H9 (cell line): ENCODE measurements around the gene TAF8. TPM values are rescaled to one million over a fixed set of nuclear protein-coding genes. Genes with fewer than 3 reads are reported as not detected.

Source experiments
- DNase-seq: peaks from one replicate; pipeline ENCODE4 v3.0.0-alpha.2; 2017
- H2AFZ ChIP-seq: one replicate; pipeline ENCODE4 v1.6.1; 2013; ENCODE audit warnings: mild to moderate bottlenecking, low read length, control low read depth, moderate library complexity
- H2AK5ac ChIP-seq: 2 replicates; pipeline ENCODE4 v1.6.1; 2013; ENCODE audit warnings: low read length, control low read depth, mixed read lengths; ENCODE audit not compliant: insufficient read length
- H2BK120ac ChIP-seq: one replicate; pipeline ENCODE4 v1.6.1; 2013; ENCODE audit warnings: low read depth, mild to moderate bottlenecking, low read length, control low read depth, inconsistent platforms; ENCODE audit not compliant: poor library complexity, severe bottlenecking
- H2BK12ac ChIP-seq: 2 replicates; pipeline ENCODE4 v1.6.1; 2013; ENCODE audit warnings: low read length, control low read depth, mixed read lengths, low read depth; ENCODE audit not compliant: insufficient read length
- H2BK15ac ChIP-seq: 2 replicates; pipeline ENCODE4 v1.6.1; 2013; ENCODE audit warnings: low read depth, low read length, control low read depth
- H2BK20ac ChIP-seq: one replicate; pipeline ENCODE4 v1.6.1; 2013; ENCODE audit warnings: low read depth, mild to moderate bottlenecking, low read length, control low read depth, inconsistent platforms; ENCODE audit not compliant: poor library complexity, severe bottlenecking
- H2BK5ac ChIP-seq: 2 replicates; pipeline ENCODE4 v1.6.1; 2013; ENCODE audit warnings: low read length, control low read depth, mixed read lengths; ENCODE audit not compliant: insufficient read length
- H3K14ac ChIP-seq: 2 replicates; pipeline ENCODE4 v1.6.1; 2013; ENCODE audit warnings: low read length, control low read depth; ENCODE audit not compliant: insufficient read depth
- H3K18ac ChIP-seq: 2 replicates; pipeline ENCODE4 v1.6.1; 2013; ENCODE audit warnings: low read depth, mild to moderate bottlenecking, mixed read lengths, low read length, control low read depth; ENCODE audit not compliant: insufficient read length
- H3K23ac ChIP-seq: 2 replicates; pipeline ENCODE4 v1.6.1; 2013; ENCODE audit warnings: low read length, control low read depth, mixed read lengths, low read depth; ENCODE audit not compliant: insufficient read length
- H3K23me2 ChIP-seq: 2 replicates; pipeline ENCODE4 v1.6.1; 2013; ENCODE audit warnings: low read depth, mild to moderate bottlenecking, mixed read lengths, low read length, control low read depth; ENCODE audit not compliant: insufficient read length, poor library complexity, severe bottlenecking
- H3K27ac ChIP-seq: 2 replicates; pipeline ENCODE4 v1.5.1; 2013; ENCODE audit warnings: low read length, control low read depth, mixed read lengths, low read depth; ENCODE audit not compliant: insufficient read length
- H3K27me3 ChIP-seq: 2 replicates; pipeline ENCODE4 v1.6.1; 2013; ENCODE audit warnings: low read length, control low read depth, inconsistent platforms; ENCODE audit not compliant: insufficient read depth
- H3K4ac ChIP-seq: 2 replicates; pipeline ENCODE4 v1.6.1; 2013; ENCODE audit warnings: low read depth, mild to moderate bottlenecking, control low read depth, inconsistent platforms, low read length, moderate library complexity
- H3K4me1 ChIP-seq: 2 replicates; pipeline ENCODE4 v1.6.1; 2013; ENCODE audit warnings: low read length, control low read depth, inconsistent platforms; ENCODE audit not compliant: insufficient read depth
- H3K4me2 ChIP-seq: 2 replicates; pipeline ENCODE4 v1.6.1; 2013; ENCODE audit warnings: low read length, control low read depth, mixed read lengths; ENCODE audit not compliant: insufficient read length, insufficient read depth
- H3K56ac ChIP-seq: 2 replicates; pipeline ENCODE4 v1.6.1; 2013; ENCODE audit warnings: low read depth, mild to moderate bottlenecking, mixed read lengths, low read length, control low read depth; ENCODE audit not compliant: insufficient read length
- H3K79me1 ChIP-seq: 2 replicates; pipeline ENCODE4 v1.6.1; 2013; ENCODE audit warnings: low read depth, mild to moderate bottlenecking, moderate library complexity, low read length, control low read depth, inconsistent platforms; ENCODE audit not compliant: insufficient read depth, poor library complexity, severe bottlenecking
- H3K79me2 ChIP-seq: 2 replicates; pipeline ENCODE4 v1.6.1; 2013; ENCODE audit warnings: low read length, control low read depth, inconsistent platforms; ENCODE audit not compliant: insufficient read depth
- H3K9ac ChIP-seq: 2 replicates; pipeline ENCODE4 v1.6.1; 2013; ENCODE audit warnings: low read length, control low read depth, mixed read lengths; ENCODE audit not compliant: insufficient read length; ENCODE audit errors: extremely low read depth
- H3K9me3 ChIP-seq: one replicate; pipeline ENCODE4 v1.6.1; 2013; ENCODE audit warnings: low read depth, low read length, inconsistent platforms; ENCODE audit not compliant: control insufficient read depth
- H3T11ph ChIP-seq: one replicate; pipeline ENCODE4 v1.6.1; 2013; ENCODE audit warnings: mild to moderate bottlenecking, low read length, control low read depth, inconsistent platforms
- H4K20me1 ChIP-seq: one replicate; pipeline ENCODE4 v1.6.1; 2013; ENCODE audit not compliant: control insufficient read depth, insufficient read length, insufficient read depth
- H4K5ac ChIP-seq: 2 replicates; pipeline ENCODE4 v1.6.1; 2013; ENCODE audit warnings: low read depth, mild to moderate bottlenecking, mixed read lengths, low read length, control low read depth; ENCODE audit not compliant: insufficient read length
- H4K8ac ChIP-seq: replicated peaks from 2 replicates; pipeline ENCODE4 v1.6.1; 2013; ENCODE audit warnings: low read length, control low read depth, mixed read lengths, low read depth; ENCODE audit not compliant: insufficient read length
- H4K91ac ChIP-seq: 2 replicates; pipeline ENCODE4 v1.6.1; 2013; ENCODE audit warnings: low read depth, mild to moderate bottlenecking, moderate library complexity, mixed read lengths, low read length, control low read depth; ENCODE audit not compliant: insufficient read length
- H3K27ac Mint-ChIP-seq, 3 experiments: 2 replicates in 2 of 3; 3 replicates in 1 of 3; pipeline ENCODE4 v1.8.0; 2020 to 2021; ENCODE audit warnings: mixed read lengths in 3 of 3, mild to moderate bottlenecking in 1 of 3, moderate library complexity in 1 of 3
- H3K27me3 Mint-ChIP-seq: 2 replicates; pipeline ENCODE4 v1.8.0; 2021; ENCODE audit warnings: low read depth, mild to moderate bottlenecking, moderate library complexity, mixed read lengths
- H3K36me3 Mint-ChIP-seq, 3 experiments: 2 replicates in 2 of 3; 3 replicates in 1 of 3; pipeline ENCODE4 v1.8.0; 2020 to 2021; ENCODE audit warnings: low read depth in 3 of 3, mixed read lengths in 3 of 3; ENCODE audit not compliant: insufficient read depth in 1 of 3
- H3K4me1 Mint-ChIP-seq, 2 experiments: 2 replicates each; pipeline ENCODE4 v1.8.0; 2020; ENCODE audit warnings: mixed read lengths in 2 of 2
- H3K4me3 Mint-ChIP-seq, 2 experiments: 2 replicates in 1 of 2; 3 replicates in 1 of 2; pipeline ENCODE4 v1.8.0; 2020 to 2021; ENCODE audit warnings: mild to moderate bottlenecking in 2 of 2, mixed read lengths in 2 of 2, moderate library complexity in 1 of 2
- H3K9me3 Mint-ChIP-seq, 2 experiments: 2 replicates in 1 of 2; 3 replicates in 1 of 2; pipeline ENCODE4 v1.8.0; 2020; ENCODE audit warnings: mild to moderate bottlenecking in 2 of 2, mixed read lengths in 2 of 2, moderate library complexity in 1 of 2
- CTCF ChIP-seq: fragments of 200-600 bp; sonication (generic); conservative IDR thresholded peaks from 3 replicates; pipeline ENCODE4 v1.8.0; 2021; ENCODE audit warnings: antibody characterized with exemption, mild to moderate bottlenecking
- WGBS: extraction: QIAGEN DNeasy Blood & Tissue Kit; methylation state at CpG from one replicate; pipeline ENCODE4 v1.1.7; 2013; ENCODE audit warnings: missing lambda C conversion rate, low lambda C conversion rate, mixed read lengths; ENCODE audit not compliant: insufficient read length; ENCODE audit errors: extremely low coverage; 5-methylcytosine and 5-hydroxymethylcytosine counted together
- total RNA-seq: library from RNA; stranded (reverse); gene quantifications from 2 replicates; pipeline ENCODE4 v1.2.1, GENCODE V29; 2021

Gene TAF8
- total RNA-seq, 1 experiment from 2014 or later: 30.4 TPM

GRCh38 chr6:42075159-42075838, 25.0 kb downstream of the TAF8 start:
- Mint-ChIP-seq H3K9me3 (no peaks in the 10 kb centered on the region), H3K27me3 (no peaks in the 10 kb centered on the region), H3K4me1 (no peaks in the 10 kb centered on the region), H3K27ac (no peak overlapping the region; a peak in 1 of 7 replicates), H3K36me3 (peaks cover 24 to 64% (median 62%) of the 10 kb centered on the region in 3 experiments), H3K4me3 (no peak overlapping the region)
- no peak overlapping the region for H2BK12ac ChIP-seq
- no peak overlapping the region for H3K4ac ChIP-seq
- H4K8ac ChIP-seq: no peak overlapping the region
- H3K79me1 ChIP-seq: no peaks in the 10 kb centered on the region
- H2AK5ac ChIP-seq: no peak overlapping the region
- H3K9me3 ChIP-seq: no peaks in the 10 kb centered on the region
- H3K14ac ChIP-seq: no peak overlapping the region
- no peak overlapping the region for H2BK120ac ChIP-seq
- H2BK5ac ChIP-seq: no peak overlapping the region
- H2BK20ac ChIP-seq: no peak overlapping the region
- H2BK15ac ChIP-seq: no peak overlapping the region
- no peaks in the 10 kb centered on the region for H3K27me3 ChIP-seq
- H4K91ac ChIP-seq: no peak overlapping the region
- no peak overlapping the region for H2AFZ ChIP-seq
- H4K5ac ChIP-seq: no peak overlapping the region
- H3K56ac ChIP-seq: no peak overlapping the region
- H3K9ac ChIP-seq: no peak overlapping the region
- no peaks in the 10 kb centered on the region for H4K20me1 ChIP-seq
- H3K23ac ChIP-seq: no peak overlapping the region
- TF ChIP-seq CTCF: peak; percentile 94
- no peaks in the 10 kb centered on the region for H3K79me2 ChIP-seq
- no peak overlapping the region for H3K4me2 ChIP-seq
- H3K27ac ChIP-seq: no peak overlapping the region
- no peak overlapping the region for H3T11ph ChIP-seq
- H3K18ac ChIP-seq: no peak overlapping the region
- no peaks in the 10 kb centered on the region for H3K23me2 ChIP-seq
- H3K4me1 ChIP-seq: no peaks in the 10 kb centered on the region
- no CpG with 5 or more reads among the region's 7 CpGs for WGBS
- DNase-seq: peak; percentile 71
